ENCODE measurements around the gene NCAM2.

NCAM2 gene

GRCh38 chr21:21559285-21560045 is 561.3 kb downstream of the NCAM2 start:
- POLR2A ChIA-PET: no interaction called here
- CTCF ChIA-PET: interaction anchor here (0.6 to 0.8 kb wide), 2 partner anchors 351 to 362 kb away, joined by 3 to 4 read pairs; no protein-coding TSS in a partner anchor
- H3K4me3 ChIP-seq (ENCODE audit: low read depth, low read length): no peak overlapping the region
- no peaks in the 10 kb centered on the region for H3K4me1 ChIP-seq (ENCODE audit: control insufficient read depth, insufficient read depth, low read length)
- no peak overlapping the region for H3K27ac ChIP-seq (ENCODE audit: extremely low read depth, low read depth, low read length)
- TF ChIP-seq ZNF530 (tag by site-specific recombination; IDR thresholded peaks at IDR 0.05; ENCODE audit: low read depth) (no peak), ZBTB21 (tag by site-specific recombination; IDR thresholded peaks at IDR 0.05) (no peak), MZF1 (tag by site-specific recombination; IDR thresholded peaks at IDR 0.05; ENCODE audit: borderline replicate concordance) (no peak), SCRT2 (tag by site-specific recombination; IDR thresholded peaks at IDR 0.05) (no peak), ZNF707 (tag by site-specific recombination; IDR thresholded peaks at IDR 0.05) (no peak), PATZ1 (tag by site-specific recombination; IDR thresholded peaks at IDR 0.05) (no peak), ZNF449 (tag by site-specific recombination; IDR thresholded peaks at IDR 0.05) (no peak), ZNF114 (tag by site-specific recombination; IDR thresholded peaks at IDR 0.05) (no peak), ZEB2 (tag by site-specific recombination; IDR thresholded peaks at IDR 0.05) (no peak), HOXA7 (CRISPR knock-in tag; IDR thresholded peaks at IDR 0.05; ENCODE audit: borderline replicate concordance) (no peak), KLF9 (tag by site-specific recombination; IDR thresholded peaks at IDR 0.05; ENCODE audit: low read depth) (no peak), SP7 (tag by site-specific recombination; IDR thresholded peaks at IDR 0.05) (no peak), ZNF366 (tag by site-specific recombination; conservative IDR thresholded peaks at IDR 0.05) (no peak), GFI1B (tag by site-specific recombination; IDR thresholded peaks at IDR 0.05) (no peak), CTCF (tag by site-specific recombination; IDR thresholded peaks at IDR 0.05) (no peak)
- no peaks in the 10 kb centered on the region for H3K36me3 ChIP-seq (ENCODE audit: control insufficient read depth in 2 of 2, insufficient read depth in 1 of 2, low read length in 2 of 2)
- H3K9me3 ChIP-seq (ENCODE audit: control insufficient read depth, insufficient read depth, low read depth, low read length): peaks cover 3% of the 10 kb centered on the region
